OCI-LY3 (cell line): Measurements from ENCODE around the gene SMIM38.

Experiments used
- H2AFZ ChIP-seq: fragments of 200-600, 300-600 bp; shearing (Covaris generic); 2 replicates; pipeline ENCODE4 v1.6.0; 2014; ENCODE audit warnings: antibody characterized with exemption, low read depth, low read length
- H3K27ac ChIP-seq: fragments of 200-600, 300-600 bp; sonication (generic); 2 replicates; pipeline ENCODE4 v1.5.1; 2014; ENCODE audit warnings: mild to moderate bottlenecking, low read length, moderate library complexity, mixed read lengths
- H3K27me3 ChIP-seq: fragments of 200-600, 300-600 bp; sonication (generic); 2 replicates; pipeline ENCODE4 v1.6.1; 2014; ENCODE audit warnings: low read depth, low read length, mixed read lengths
- H3K36me3 ChIP-seq: fragments of 200-600, 300-600 bp; sonication (generic); replicated peaks from 2 replicates; pipeline ENCODE3; 2014; ENCODE audit warnings: low read depth, low read length, mixed read lengths
- H3K4me1 ChIP-seq: fragments of 300-600, 200-600 bp; sonication (generic); 2 replicates; pipeline ENCODE4 v1.6.1; 2014; ENCODE audit warnings: low read length, mixed read lengths
- H3K4me2 ChIP-seq: fragments of 200-600, 300-600 bp; sonication (generic); 2 replicates; pipeline ENCODE4 v1.6.1; 2014; ENCODE audit warnings: low read length, mixed read lengths
- H3K4me3 ChIP-seq: fragments of 300-600, 200-600 bp; sonication (generic); 2 replicates; pipeline ENCODE4 v1.5.1; 2014; ENCODE audit warnings: antibody characterized with exemption, mild to moderate bottlenecking, low read length, moderate library complexity
- H3K79me2 ChIP-seq: fragments of 300-600, 200-600 bp; shearing (Covaris generic); 2 replicates; pipeline ENCODE4 v1.6.1; 2014; ENCODE audit warnings: mild to moderate bottlenecking, low read length, mixed read lengths
- H3K9ac ChIP-seq: fragments of 300-600, 200-600 bp; shearing (Covaris generic); 2 replicates; pipeline ENCODE4 v1.6.0; 2014; ENCODE audit warnings: mild to moderate bottlenecking, low read length, moderate library complexity
- H3K9me3 ChIP-seq: fragments of 200-600, 300-600 bp; shearing (Covaris generic); 2 replicates; pipeline ENCODE4 v1.6.1; 2014; ENCODE audit warnings: low read length, mixed read lengths; ENCODE audit not compliant: insufficient read depth
- H4K20me1 ChIP-seq: fragments of 200-600, 300-600 bp; sonication (generic); 2 replicates; pipeline ENCODE4 v1.6.1; 2016; ENCODE audit warnings: low read length, mixed read lengths; ENCODE audit not compliant: insufficient read depth
- CTCF ChIP-seq: fragments of 200-600, 300-600 bp; sonication (generic); IDR thresholded peaks from 2 replicates; pipeline ENCODE4 v1.5.1; 2014; ENCODE audit warnings: antibody characterized with exemption, low read length, low read depth
- EZH2phosphoT487 ChIP-seq: fragments of 200-600 bp; shearing (Covaris generic); IDR thresholded peaks from 2 replicates; pipeline ENCODE4 v1.6.1; 2018; ENCODE audit warnings: antibody characterized with exemption, mixed run types, low read depth

SMIM38 gene

GRCh38 chr11:69108559-69108958 lies 47.2 kb upstream of the SMIM38 start:
- Histone ChIP-seq H4K20me1 (no peaks in the 10 kb centered on the region), H3K36me3 (no peaks in the 10 kb centered on the region), H3K79me2 (no peaks in the 10 kb centered on the region)

GRCh38 chr11:69109101-69109500 lies 46.6 kb upstream of the SMIM38 start:
- Histone ChIP-seq H3K27ac (no peak overlapping the region), H3K27me3 (no peaks in the 10 kb centered on the region)
- TF ChIP-seq EZH2phosphoT487: no peak
- TF ChIP-seq CTCF: no peak

More at GRCh38 chr11:69108559-69108958, 47.2 kb upstream of the SMIM38 start:
- Histone ChIP-seq H2AFZ (no peak overlapping the region), H3K9ac (no peak overlapping the region), H3K9me3 (no peaks in the 10 kb centered on the region), H3K4me3 (no peak overlapping the region), H3K4me1 (no peaks in the 10 kb centered on the region), H3K27ac (no peak overlapping the region), H3K27me3 (no peaks in the 10 kb centered on the region), H3K4me2 (no peak overlapping the region)
- TF ChIP-seq EZH2phosphoT487 (no peak), CTCF (no peak)

GRCh38 chr11:69110451-69110850 lies 45.3 kb upstream of the SMIM38 start:
- Histone ChIP-seq H3K36me3 (no peaks in the 10 kb centered on the region), H3K4me3 (no peak overlapping the region), H2AFZ (no peak overlapping the region), H3K27me3 (no peaks in the 10 kb centered on the region), H3K4me1 (no peaks in the 10 kb centered on the region), H3K27ac (no peak overlapping the region), H3K79me2 (no peaks in the 10 kb centered on the region), H3K4me2 (no peak overlapping the region), H3K9me3 (no peaks in the 10 kb centered on the region), H4K20me1 (no peaks in the 10 kb centered on the region), H3K9ac (no peak overlapping the region)
- TF ChIP-seq CTCF: no peak
- TF ChIP-seq EZH2phosphoT487: no peak

More at GRCh38 chr11:69109101-69109500, 46.6 kb upstream of the SMIM38 start:
- no peaks in the 10 kb centered on the region for H3K79me2 ChIP-seq
- no peaks in the 10 kb centered on the region for H3K9me3 ChIP-seq
- H4K20me1 ChIP-seq: no peaks in the 10 kb centered on the region
- no peak overlapping the region for H3K9ac ChIP-seq
- H3K4me2 ChIP-seq: no peak overlapping the region
- no peaks in the 10 kb centered on the region for H3K36me3 ChIP-seq
- no peaks in the 10 kb centered on the region for H3K4me1 ChIP-seq
- H3K4me3 ChIP-seq: no peak overlapping the region
- no peak overlapping the region for H2AFZ ChIP-seq

- no peaks in the 10 kb centered on the region for H3K27me3 ChIP-seq
- H3K4me3 ChIP-seq: no peak overlapping the region
- no peaks in the 10 kb centered on the region for H3K79me2 ChIP-seq
- TF ChIP-seq EZH2phosphoT487: no peak
- no peak for TF ChIP-seq CTCF
- no peaks in the 10 kb centered on the region for H3K4me1 ChIP-seq
- no peaks in the 10 kb centered on the region for H3K36me3 ChIP-seq
- H3K4me2 ChIP-seq: no peak overlapping the region
- no peak overlapping the region for H3K9ac ChIP-seq
- no peak overlapping the region for H2AFZ ChIP-seq
- no peak overlapping the region for H3K27ac ChIP-seq
- no peaks in the 10 kb centered on the region for H4K20me1 ChIP-seq
- no peaks in the 10 kb centered on the region for H3K9me3 ChIP-seq
Measured at GRCh38 chr11:69111624-69112542, 43.9 kb upstream of the SMIM38 start.
